Neural cell (in vitro differentiated cells): ENCODE results near the gene MYBBP1A. TPM values are rescaled to one million over a fixed set of nuclear protein-coding genes. Genes with fewer than 3 reads are reported as not detected.

ENCODE experiments used
- H2AFZ ChIP-seq: fragments of 200-600, 300-800 bp; sonication (generic), shearing (Covaris generic); 2 replicates; pipeline ENCODE4 v1.6.0; 2014; ENCODE audit warnings: low read depth, mild to moderate bottlenecking, antibody characterized with exemption, low read length, moderate library complexity
- H3F3A ChIP-seq: fragments of 200-600 bp; shearing (Covaris generic); 2 replicates; pipeline ENCODE4 v1.6.1; 2016; ENCODE audit warnings: mild to moderate bottlenecking, moderate library complexity, mixed read lengths, antibody characterized with exemption, low read length; ENCODE audit not compliant: insufficient read depth, poor library complexity, severe bottlenecking
- H3K27ac ChIP-seq: fragments of 200-600, 300-800 bp; sonication (generic), shearing (Covaris generic); 2 replicates; pipeline ENCODE4 v1.5.1; 2014; ENCODE audit warnings: mild to moderate bottlenecking, low read length, moderate library complexity
- H3K27me3 ChIP-seq: fragments of 300-800, 200-600 bp; sonication (generic), shearing (Covaris generic); 2 replicates; pipeline ENCODE4 v1.6.0; 2014; ENCODE audit warnings: mild to moderate bottlenecking, low read depth, low read length, moderate library complexity; ENCODE audit not compliant: insufficient read depth
- H3K36me3 ChIP-seq: fragments of 300-800, 200-600 bp; sonication (generic), shearing (Covaris generic); 2 replicates; pipeline ENCODE4 v1.5.1; 2014; ENCODE audit warnings: mild to moderate bottlenecking, antibody characterized with exemption, low read length, moderate library complexity; ENCODE audit not compliant: insufficient read depth
- H3K4me2 ChIP-seq: fragments of 300-800, 200-600 bp; sonication (generic), shearing (Covaris generic); 2 replicates; pipeline ENCODE4 v1.6.0; 2014; ENCODE audit warnings: mild to moderate bottlenecking, low read length
- H3K4me3 ChIP-seq: fragments of 300-800, 200-600 bp; sonication (generic), shearing (Covaris generic); 2 replicates; pipeline ENCODE4 v1.5.1; 2014; ENCODE audit warnings: mild to moderate bottlenecking, low read length, moderate library complexity
- H3K79me2 ChIP-seq: fragments of 200-600 bp; shearing (Covaris generic); replicated peaks from 2 replicates; pipeline ENCODE4 v1.6.0; 2014; ENCODE audit warnings: mild to moderate bottlenecking, low read length, moderate library complexity; ENCODE audit not compliant: insufficient read depth
- H3K9ac ChIP-seq: fragments of 300-800, 200-600 bp; sonication (generic), shearing (Covaris generic); 2 replicates; pipeline ENCODE4 v1.6.1; 2016; ENCODE audit warnings: mild to moderate bottlenecking, low read length, mixed read lengths
- H3K9me2 ChIP-seq: fragments of 200-600 bp; shearing (Covaris generic); 2 replicates; pipeline ENCODE4 v1.6.1; 2016; ENCODE audit warnings: mild to moderate bottlenecking, low read length, mixed read lengths; ENCODE audit not compliant: insufficient read depth
- H3K9me3 ChIP-seq: fragments of 200-600, 300-800 bp; sonication (generic), shearing (Covaris generic); 2 replicates; pipeline ENCODE4 v1.6.1; 2016; ENCODE audit warnings: mild to moderate bottlenecking, mixed run types, low read length, moderate library complexity, mixed read lengths
- H4K20me1 ChIP-seq: fragments of 200-600 bp; shearing (Covaris generic); 2 replicates; pipeline ENCODE4 v1.6.1; 2016; ENCODE audit warnings: mild to moderate bottlenecking, mixed run types; ENCODE audit not compliant: insufficient read depth
- CTCF ChIP-seq: fragments of 450-650 bp; IDR thresholded peaks from 2 replicates; pipeline ENCODE4 v1.5.1; 2014; ENCODE audit warnings: antibody characterized with exemption, mild to moderate bottlenecking, moderate library complexity; ENCODE audit not compliant: poor library complexity, severe bottlenecking
- EP300 ChIP-seq: fragments of 450-650 bp; conservative IDR thresholded peaks from 2 replicates; pipeline ENCODE4 v1.6.1; 2014; ENCODE audit warnings: antibody characterized with exemption, mild to moderate bottlenecking, moderate library complexity; ENCODE audit not compliant: poor library complexity, severe bottlenecking
- EZH2 ChIP-seq: fragments of 200-600, 300-800 bp; shearing (Covaris generic), sonication (generic); IDR thresholded peaks from 2 replicates; pipeline ENCODE4 v1.6.1; 2014; ENCODE audit warnings: antibody characterized with exemption, low read length, borderline replicate concordance, mild to moderate bottlenecking; ENCODE audit not compliant: insufficient read depth, poor library complexity, severe bottlenecking
- MXI1 ChIP-seq: fragments of 450-650 bp; conservative IDR thresholded peaks from 2 replicates; pipeline ENCODE4 v1.6.1; 2014; ENCODE audit warnings: antibody characterized with exemption, mild to moderate bottlenecking; ENCODE audit not compliant: poor library complexity, severe bottlenecking
- POLR2AphosphoS5 ChIP-seq: IDR thresholded peaks from 2 replicates; pipeline ENCODE4 v1.6.1; 2012
- RAD21 ChIP-seq: fragments of 450-650 bp; conservative IDR thresholded peaks from 2 replicates; pipeline ENCODE4 v1.6.1; 2014; ENCODE audit warnings: antibody characterized with exemption, mild to moderate bottlenecking, moderate library complexity
- REST ChIP-seq: IDR thresholded peaks from 2 replicates; pipeline ENCODE4 v1.6.1; 2012; ENCODE audit warnings: borderline replicate concordance
- SMC3 ChIP-seq: fragments of 450-650 bp; conservative IDR thresholded peaks from 2 replicates; pipeline ENCODE4 v1.6.1; 2014; ENCODE audit warnings: antibody characterized with exemption, mild to moderate bottlenecking, moderate library complexity; ENCODE audit not compliant: poor library complexity
- TAF1 ChIP-seq: IDR thresholded peaks from 2 replicates; pipeline ENCODE4 v1.6.1; 2012; ENCODE audit warnings: low read depth
- polyA plus RNA-seq: library from polyadenylated mRNA; depleted of rRNA; stranded (reverse); fragments of >200 nt; gene quantifications from 2 replicates; pipeline ENCODE4 v1.2.3, GENCODE V29; 2014

The MYBBP1A gene
- polyA plus RNA-seq, 1 donor from 2014 or later, result 15.6 TPM

GRCh38 chr17:4559139-4559791 lies 4.1 kb upstream of the MYBBP1A start:
- Histone ChIP-seq H3K79me2 (no peaks in the 10 kb centered on the region), H3K9ac (no peak overlapping the region), H3K4me3 (no peak overlapping the region), H3K36me3 (no peaks in the 10 kb centered on the region), H3K27ac (no peak overlapping the region), H3K9me3 (no peaks in the 10 kb centered on the region), H4K20me1 (no peaks in the 10 kb centered on the region), H2AFZ (no peak overlapping the region), H3F3A (peaks cover 8% of the 10 kb centered on the region), H3K9me2 (no peaks in the 10 kb centered on the region), H3K4me2 (no peak overlapping the region), H3K27me3 (no peaks in the 10 kb centered on the region)
- no peak for TF ChIP-seq TAF1
- TF ChIP-seq EZH2, result no peak

DNA sequence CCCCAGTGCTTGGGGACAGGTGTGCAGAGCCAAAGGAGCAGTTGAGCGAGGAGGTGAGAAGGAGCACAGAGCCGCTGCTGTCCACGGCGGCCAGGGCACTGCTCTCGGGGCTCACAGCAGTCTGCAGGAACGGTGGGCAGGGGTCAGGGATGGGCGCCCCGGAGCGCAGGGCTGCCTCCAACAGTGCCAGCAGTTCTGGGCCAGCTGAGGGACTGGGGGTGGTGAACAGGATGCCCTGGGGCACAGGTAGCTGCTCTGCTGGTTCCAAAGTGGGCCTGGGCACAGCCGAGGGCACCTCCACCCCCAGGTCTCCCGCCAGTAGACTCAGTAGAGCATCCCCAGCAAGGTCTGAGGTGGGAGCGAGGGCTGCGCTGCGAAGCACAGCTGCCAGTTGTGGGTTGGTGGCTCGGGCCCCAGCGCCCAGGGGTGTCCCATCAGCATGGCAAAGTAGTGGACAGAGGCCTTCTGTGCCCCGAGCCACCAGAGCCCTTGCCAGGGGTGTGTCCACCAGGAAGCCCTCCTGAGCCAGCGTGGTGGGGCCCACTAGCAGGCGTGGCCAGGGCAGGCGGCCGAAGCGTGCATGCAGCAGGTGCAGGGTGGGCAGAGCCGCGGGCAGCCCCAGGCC lies 3.3 kb upstream of the MYBBP1A start:
- H3K4me3 ChIP-seq, result no peak overlapping the region
- no peaks in the 10 kb centered on the region for H3K79me2 ChIP-seq
- H3K27me3 ChIP-seq, result no peaks in the 10 kb centered on the region
- H3F3A ChIP-seq, result peaks cover 8% of the 10 kb centered on the region
- H3K9me2 ChIP-seq, result no peaks in the 10 kb centered on the region
- no peak overlapping the region for H3K9ac ChIP-seq
- TF ChIP-seq POLR2AphosphoS5, result no peak
- TF ChIP-seq TAF1, result no peak
- no peak for TF ChIP-seq SMC3
- no peak for TF ChIP-seq EP300
- no peak for TF ChIP-seq RAD21
- TF ChIP-seq MXI1, result no peak
- TF ChIP-seq CTCF, result no peak
- TF ChIP-seq REST, result no peak
- TF ChIP-seq EZH2, result no peak
- H2AFZ ChIP-seq, result no peak overlapping the region
- no peak overlapping the region for H3K27ac ChIP-seq
- H4K20me1 ChIP-seq, result no peaks in the 10 kb centered on the region
- H3K4me2 ChIP-seq, result no peak overlapping the region
- H3K36me3 ChIP-seq, result no peaks in the 10 kb centered on the region
- no peaks in the 10 kb centered on the region for H3K9me3 ChIP-seq
